ENCODE data around the gene CSK.

DNA sequence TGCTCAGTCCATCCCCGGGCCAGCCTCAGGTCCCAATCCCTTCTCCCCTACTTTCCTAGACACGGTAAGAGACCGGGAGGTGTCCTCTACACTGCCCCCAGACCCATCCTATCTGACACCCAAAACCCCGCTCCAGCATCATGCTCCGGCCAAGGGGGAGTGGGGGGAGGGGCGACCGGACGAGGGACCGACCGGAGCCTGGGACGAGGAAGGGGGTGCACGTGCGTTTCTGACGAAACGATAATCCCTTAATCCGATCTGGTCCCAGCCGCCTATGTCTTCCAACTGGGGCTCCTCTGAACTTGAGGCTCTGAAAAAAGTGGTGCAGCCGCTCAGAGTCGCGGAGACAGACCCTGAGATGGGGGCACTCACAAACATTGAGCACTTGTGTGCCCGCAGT, 45.0 kb downstream of the CSK start:
- TF ChIP-seq, protein P1, sequence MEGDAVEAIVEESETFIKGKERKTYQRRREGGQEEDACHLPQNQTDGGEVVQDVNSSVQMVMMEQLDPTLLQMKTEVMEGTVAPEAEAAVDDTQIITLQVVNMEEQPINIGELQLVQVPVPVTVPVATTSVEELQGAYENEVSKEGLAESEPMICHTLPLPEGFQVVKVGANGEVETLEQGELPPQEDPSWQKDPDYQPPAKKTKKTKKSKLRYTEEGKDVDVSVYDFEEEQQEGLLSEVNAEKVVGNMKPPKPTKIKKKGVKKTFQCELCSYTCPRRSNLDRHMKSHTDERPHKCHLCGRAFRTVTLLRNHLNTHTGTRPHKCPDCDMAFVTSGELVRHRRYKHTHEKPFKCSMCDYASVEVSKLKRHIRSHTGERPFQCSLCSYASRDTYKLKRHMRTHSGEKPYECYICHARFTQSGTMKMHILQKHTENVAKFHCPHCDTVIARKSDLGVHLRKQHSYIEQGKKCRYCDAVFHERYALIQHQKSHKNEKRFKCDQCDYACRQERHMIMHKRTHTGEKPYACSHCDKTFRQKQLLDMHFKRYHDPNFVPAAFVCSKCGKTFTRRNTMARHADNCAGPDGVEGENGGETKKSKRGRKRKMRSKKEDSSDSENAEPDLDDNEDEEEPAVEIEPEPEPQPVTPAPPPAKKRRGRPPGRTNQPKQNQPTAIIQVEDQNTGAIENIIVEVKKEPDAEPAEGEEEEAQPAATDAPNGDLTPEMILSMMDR (IDR thresholded peaks at IDR 0.05; ENCODE audit: borderline replicate concordance, extremely low read depth, low read length, poor library complexity, severe bottlenecking): no peak
- TF ChIP-seq EZH2 (IDR thresholded peaks at IDR 0.05; ENCODE audit: borderline replicate concordance, low read depth, low read length, severe bottlenecking): no peak

Data from DND-41 (cell line).